ENCODE measurements around the gene ATXN1. TPM values are rescaled to one million over a fixed set of nuclear protein-coding genes. Genes with fewer than 3 reads are reported as not detected.

ATXN1 gene
- total and polyA plus RNA-seq, 2 of the 8 experiments (the other 6 are each of a cell fraction or from before 2014, with no cell fraction given), result 1.6 to 4.0 TPM

DNA sequence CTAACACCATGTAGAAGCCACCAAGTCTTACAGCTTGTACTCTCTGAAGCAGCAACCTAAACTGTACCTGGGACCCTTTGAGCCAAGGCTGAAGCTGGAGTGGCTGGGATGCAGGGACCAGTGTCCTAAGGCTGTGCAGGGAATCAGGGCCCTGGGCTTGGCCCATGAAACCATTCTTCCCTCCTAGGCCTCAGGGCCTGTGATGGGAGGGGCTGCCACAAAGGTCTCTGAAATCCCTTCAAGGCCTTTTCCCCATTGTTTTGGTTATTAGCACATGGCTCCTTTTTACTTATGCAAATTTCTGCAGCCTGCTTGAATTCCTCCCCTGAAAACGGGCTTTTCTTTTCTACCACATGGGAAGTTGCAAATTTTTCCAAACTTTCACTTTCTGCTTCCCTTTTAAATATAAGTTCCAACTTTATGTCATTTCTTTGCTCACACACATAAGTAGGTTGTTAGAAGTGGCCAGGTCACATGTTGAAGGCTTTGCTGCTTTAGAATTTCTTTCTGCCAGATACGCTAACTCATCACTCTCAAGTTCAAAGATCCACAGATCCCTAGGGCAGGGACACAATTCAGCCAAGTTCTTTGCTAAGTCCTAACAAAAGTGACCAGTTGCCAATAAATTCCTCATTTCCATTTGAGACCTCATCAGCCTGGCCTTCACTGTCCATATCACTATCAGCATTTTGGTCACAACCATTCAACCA lies 28.2 kb upstream of the ATXN1 start (continued):
- TF ChIP-seq PHF8 (conservative IDR thresholded peaks at IDR 0.05; ENCODE audit: low read depth, low read length) (no peak), EZH2 (IDR thresholded peaks at IDR 0.05; ENCODE audit: low read depth, low read length, severe bottlenecking) (no peak), JUND (IDR thresholded peaks at IDR 0.05; ENCODE audit: low read length) (no peak), BCL11A (IDR thresholded peaks at IDR 0.05; ENCODE audit: low read depth in 2 of 2, low read length in 2 of 2) (no peak), TAF1 (IDR thresholded peaks at IDR 0.05; ENCODE audit: low read depth, low read length) (no peak)
- TF ChIP-seq, protein P1, sequence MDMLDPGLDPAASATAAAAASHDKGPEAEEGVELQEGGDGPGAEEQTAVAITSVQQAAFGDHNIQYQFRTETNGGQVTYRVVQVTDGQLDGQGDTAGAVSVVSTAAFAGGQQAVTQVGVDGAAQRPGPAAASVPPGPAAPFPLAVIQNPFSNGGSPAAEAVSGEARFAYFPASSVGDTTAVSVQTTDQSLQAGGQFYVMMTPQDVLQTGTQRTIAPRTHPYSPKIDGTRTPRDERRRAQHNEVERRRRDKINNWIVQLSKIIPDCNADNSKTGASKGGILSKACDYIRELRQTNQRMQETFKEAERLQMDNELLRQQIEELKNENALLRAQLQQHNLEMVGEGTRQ (IDR thresholded peaks at IDR 0.05; ENCODE audit: low read length), result no peak
